ENCODE data around the gene WWC1. TPM values are rescaled to one million over a fixed set of nuclear protein-coding genes. Genes with fewer than 3 reads are reported as not detected.

WWC1 gene
- total and polyA plus RNA-seq, 7 experiments from 2014 or later, result 0.02 to 1.4 (median 0.66) TPM; not detected in 1

- Mint-ChIP-seq H3K27ac (no peak overlapping the region), H3K9me3 (no peaks in the 10 kb centered on the region), H3K4me1 (peaks cover 7 to 15% (median 7%) of the 10 kb centered on the region in 7 donors), H3K36me3 (peaks cover 0 to 4% (median 0%) of the 10 kb centered on the region in 5 donors), H3K27me3 (peaks cover 0 to 9% (median 3%) of the 10 kb centered on the region in 5 donors), H3K4me3 (no peak overlapping the region)
- H3K9me3 ChIP-seq (ENCODE audit: control insufficient read depth in 2 of 3, low read length in 3 of 3), result no peaks in the 10 kb centered on the region
- intact Hi-C loops (cut with micrococcal nuclease), result loop anchor here in 1 of 2 donors (10.0 kb wide), 1 partner anchor 96 kb away; no protein-coding TSS in a partner anchor
- H3K4me3 ChIP-seq (ENCODE audit: low read length), result no peak overlapping the region
- no peak overlapping the region for H3K27ac ChIP-seq (ENCODE audit: low read depth, low read length)
- peaks cover 0 to 3% of the 10 kb centered on the region in 2 donors for H3K4me1 ChIP-seq (ENCODE audit: control insufficient read depth in 2 of 2, insufficient read depth in 2 of 2, low read length in 2 of 2)
- ChIA-PET CTCF (no interaction called here), POLR2A (no interaction called here)
- H3K27me3 ChIP-seq (ENCODE audit: control insufficient read depth in 2 of 2, insufficient read depth in 2 of 2, low read length in 2 of 2), result no peaks in the 10 kb centered on the region
- no peaks in the 10 kb centered on the region for H3K36me3 ChIP-seq (ENCODE audit: control insufficient read depth in 2 of 3, insufficient read depth in 3 of 3, low read length in 3 of 3)
- no peak for DNase-seq
- no peak for ATAC-seq
Measured at GRCh38 chr5:168480601-168481000, 189.2 kb downstream of the WWC1 start.

GRCh38 chr5:168481330-168481788, 189.9 kb downstream of the WWC1 start:
- peaks cover 0 to 9% (median 3%) of the 10 kb centered on the region in 5 donors for H3K27me3 Mint-ChIP-seq
- ChIA-PET CTCF (no interaction called here), POLR2A (no interaction called here)
- Histone ChIP-seq H3K27me3 (ENCODE audit: control insufficient read depth in 2 of 2, insufficient read depth in 2 of 2, low read length in 2 of 2) (no peaks in the 10 kb centered on the region), H3K36me3 (ENCODE audit: control insufficient read depth in 2 of 3, insufficient read depth in 3 of 3, low read length in 3 of 3) (peaks cover 0 to 4% (median 0%) of the 10 kb centered on the region in 3 experiments), H3K27ac (ENCODE audit: low read depth, low read length) (no peak overlapping the region), H3K9me3 (ENCODE audit: control insufficient read depth in 2 of 3, low read length in 3 of 3) (no peaks in the 10 kb centered on the region), H3K4me3 (ENCODE audit: low read length) (no peak overlapping the region), H3K4me1 (ENCODE audit: control insufficient read depth in 2 of 2, insufficient read depth in 2 of 2, low read length in 2 of 2) (peaks cover 0 to 7% of the 10 kb centered on the region in 2 donors)
- no peak overlapping the region for H3K27ac Mint-ChIP-seq
- ATAC-seq (no peak), DNase-seq (no peak)
- H3K4me1 Mint-ChIP-seq, result peaks cover 13 to 22% (median 15%) of the 10 kb centered on the region in 7 donors
- intact Hi-C loops (cut with micrococcal nuclease), result loop anchor here in 1 of 2 donors (10.0 kb wide), 1 partner anchor 97 kb away; no protein-coding TSS in a partner anchor
- peaks cover 0 to 4% (median 0%) of the 10 kb centered on the region in 5 donors for H3K36me3 Mint-ChIP-seq
- H3K9me3 Mint-ChIP-seq, result no peaks in the 10 kb centered on the region
- H3K4me3 Mint-ChIP-seq, result peak overlapping the region in 1 of 10 donors; percentile 20

- H3K27me3 Mint-ChIP-seq, result peaks cover 0 to 9% (median 3%) of the 10 kb centered on the region in 5 donors
- H3K4me1 ChIP-seq (ENCODE audit: control insufficient read depth in 2 of 2, insufficient read depth in 2 of 2, low read length in 2 of 2), result peaks cover 2 to 7% of the 10 kb centered on the region in 2 donors
- no peaks in the 10 kb centered on the region for H3K27me3 ChIP-seq (ENCODE audit: control insufficient read depth in 2 of 2, insufficient read depth in 2 of 2, low read length in 2 of 2)
- POLR2A ChIA-PET, result no interaction called here
- intact Hi-C loops (cut with micrococcal nuclease), result loop anchor here in 1 of 2 donors (10.0 kb wide), 1 partner anchor 98 kb away; no protein-coding TSS in a partner anchor
- H3K9me3 Mint-ChIP-seq, result no peaks in the 10 kb centered on the region
- H3K36me3 Mint-ChIP-seq, result peaks cover 0 to 4% (median 0%) of the 10 kb centered on the region in 5 donors
- no peak for ATAC-seq
- H3K4me1 Mint-ChIP-seq, result peaks cover 17 to 30% (median 24%) of the 10 kb centered on the region in 7 donors
- peaks cover 0 to 7% (median 0%) of the 10 kb centered on the region in 3 experiments for H3K36me3 ChIP-seq (ENCODE audit: control insufficient read depth in 2 of 3, insufficient read depth in 3 of 3, low read length in 3 of 3)
- H3K4me3 ChIP-seq (ENCODE audit: low read length), result no peak overlapping the region
- CTCF ChIA-PET, result no interaction called here
- H3K4me3 Mint-ChIP-seq, result no peak overlapping the region
- H3K9me3 ChIP-seq (ENCODE audit: control insufficient read depth in 2 of 3, low read length in 3 of 3), result no peaks in the 10 kb centered on the region
- H3K27ac Mint-ChIP-seq, result no peak overlapping the region
- no peak for DNase-seq
- H3K27ac ChIP-seq (ENCODE audit: low read depth, low read length), result no peak overlapping the region
Measured at GRCh38 chr5:168482361-168482760, 190.9 kb downstream of the WWC1 start.

GRCh38 chr5:168486136-168486879, 194.9 kb downstream of the WWC1 start, which contains the start of gene RARS1:
RARS1 (plus strand) TSS chr5:168486471; CDS start chr5:168486499, 28 bp downstream.
- H3K9me3 ChIP-seq (ENCODE audit: control insufficient read depth in 2 of 3, low read length in 3 of 3), result no peaks in the 10 kb centered on the region
- peak within 1 kb of the TSS; percentile 73 for H3K27ac ChIP-seq (ENCODE audit: low read depth, low read length)
- H3K27me3 Mint-ChIP-seq, result peaks cover 0 to 3% (median 0%) of the 10 kb centered on the region in 5 donors
- DNase-seq (peak; percentile 65 to 89 (median 76)), ATAC-seq (peak; percentile 98)
- ChIA-PET POLR2A (interaction anchor here (2.9 kb wide), 1 partner anchor 93 kb away, joined by 16 read pairs; the partner anchor contains the start of gene PANK3), CTCF (no interaction called here)
- H3K4me3 Mint-ChIP-seq, result peak within 1 kb of the TSS; percentile 96 to 100 (median 99)
- H3K27ac Mint-ChIP-seq, result peak within 1 kb of the TSS; percentile 88 to 96 (median 92)
- H3K4me3 ChIP-seq (ENCODE audit: low read length), result peak within 1 kb of the TSS; percentile 93
- intact Hi-C loops (cut with micrococcal nuclease), result loop anchor here (1.0 to 10.0 kb wide), 6 partner anchors 93 to 1151 kb away; partner anchors contain the start of genes PANK3 (in 2 of the 2), DOCK2 (in 1 of the 2) and WWC1 (in 1 of the 2)
- H3K4me1 Mint-ChIP-seq, result peaks cover 30 to 52% (median 44%) of the 10 kb centered on the region in 7 donors
- H3K36me3 ChIP-seq (ENCODE audit: control insufficient read depth in 2 of 3, insufficient read depth in 3 of 3, low read length in 3 of 3), result peaks cover 0 to 27% (median 5%) of the 10 kb centered on the region in 3 experiments
- H3K36me3 Mint-ChIP-seq, result peaks cover 7 to 18% (median 15%) of the 10 kb centered on the region in 5 donors
- H3K9me3 Mint-ChIP-seq, result no peaks in the 10 kb centered on the region
- no peaks in the 10 kb centered on the region for H3K27me3 ChIP-seq (ENCODE audit: control insufficient read depth in 2 of 2, insufficient read depth in 2 of 2, low read length in 2 of 2)
- H3K4me1 ChIP-seq (ENCODE audit: control insufficient read depth in 2 of 2, insufficient read depth in 2 of 2, low read length in 2 of 2), result peaks cover 7% of the 10 kb centered on the region in 2 donors

GRCh38 chr5:168489059-168489458, 197.6 kb downstream of the WWC1 start:
- Mint-ChIP-seq H3K27ac (no peak overlapping the region), H3K4me1 (peaks cover 32 to 56% (median 48%) of the 10 kb centered on the region in 7 donors), H3K4me3 (peak overlapping the region in 1 of 10 donors; percentile 24), H3K9me3 (no peaks in the 10 kb centered on the region), H3K36me3 (peaks cover 12 to 42% (median 29%) of the 10 kb centered on the region in 5 donors), H3K27me3 (no peaks in the 10 kb centered on the region)
- DNase-seq (no peak), ATAC-seq (no peak)
- ChIA-PET POLR2A (interaction anchor here (0.6 to 2.9 kb wide), 2 partner anchors 91 to 1741 kb away, joined by 3 to 16 read pairs; partner anchors contain the start of gene PANK3), CTCF (no interaction called here)
- intact Hi-C loops (cut with micrococcal nuclease), result loop anchor here (5.0 to 10.0 kb wide), 2 partner anchors 104 to 1148 kb away; partner anchors contain the start of gene DOCK2 (in 1 of the 2)
- no peaks in the 10 kb centered on the region for H3K27me3 ChIP-seq (ENCODE audit: control insufficient read depth in 2 of 2, insufficient read depth in 2 of 2, low read length in 2 of 2)
- no peaks in the 10 kb centered on the region for H3K9me3 ChIP-seq (ENCODE audit: control insufficient read depth in 2 of 3, low read length in 3 of 3)
- no peak overlapping the region for H3K4me3 ChIP-seq (ENCODE audit: low read length)
- peaks cover 13 to 55% (median 19%) of the 10 kb centered on the region in 3 experiments for H3K36me3 ChIP-seq (ENCODE audit: control insufficient read depth in 2 of 3, insufficient read depth in 3 of 3, low read length in 3 of 3)
- H3K4me1 ChIP-seq (ENCODE audit: control insufficient read depth in 2 of 2, insufficient read depth in 2 of 2, low read length in 2 of 2), result peaks cover 7% of the 10 kb centered on the region in 2 donors
- H3K27ac ChIP-seq (ENCODE audit: low read depth, low read length), result no peak overlapping the region

GRCh38 chr5:168494057-168494555, 202.7 kb downstream of the WWC1 start:
- POLR2A ChIA-PET, result no interaction called here
- Histone ChIP-seq H3K4me3 (ENCODE audit: low read length) (no peak overlapping the region), H3K36me3 (ENCODE audit: control insufficient read depth in 2 of 3, insufficient read depth in 3 of 3, low read length in 3 of 3) (peaks cover 14 to 83% (median 37%) of the 10 kb centered on the region in 3 experiments), H3K9me3 (ENCODE audit: control insufficient read depth in 2 of 3, low read length in 3 of 3) (no peaks in the 10 kb centered on the region), H3K4me1 (ENCODE audit: control insufficient read depth in 2 of 2, insufficient read depth in 2 of 2, low read length in 2 of 2) (no peaks in the 10 kb centered on the region), H3K27me3 (ENCODE audit: control insufficient read depth in 2 of 2, insufficient read depth in 2 of 2, low read length in 2 of 2) (no peaks in the 10 kb centered on the region), H3K27ac (ENCODE audit: low read depth, low read length) (no peak overlapping the region)
- ATAC-seq, result no peak
- Mint-ChIP-seq H3K4me3 (no peak overlapping the region), H3K9me3 (no peaks in the 10 kb centered on the region), H3K36me3 (peaks cover 19 to 67% (median 45%) of the 10 kb centered on the region in 5 donors), H3K27ac (no peak overlapping the region), H3K4me1 (peaks cover 7 to 22% (median 16%) of the 10 kb centered on the region in 7 donors), H3K27me3 (no peaks in the 10 kb centered on the region)
- no peak for DNase-seq
- CTCF ChIA-PET, result no interaction called here
- intact Hi-C loops (cut with micrococcal nuclease), result no loop called here

Measured in naive thymus-derived CD4-positive, alpha-beta T cell (primary cell).